ENCODE data around the gene ICAM1.
"Not testable (repeated sequence)": the region's sequence is repeated elsewhere in the genome, so short reads cannot be mapped to it uniquely, and the experiment has no call there.

The ICAM1 gene

GRCh38 chr19:10277795-10278589, 7.1 kb downstream of the ICAM1 start:
- DNase-seq (ENCODE audit: low read depth in 2 of 3, low spot score in 1 of 3), result no peak

GRCh38 chr19:10278935-10279334, 8.0 kb downstream of the ICAM1 start:
- no peak for DNase-seq (ENCODE audit: low read depth in 2 of 3, low spot score in 1 of 3)

- DNase-seq (ENCODE audit: low read depth in 2 of 3, low spot score in 1 of 3), result no peak
Measured at GRCh38 chr19:10279737-10280442, 9.0 kb downstream of the ICAM1 start.

GRCh38 chr19:10282043-10282442, 11.1 kb downstream of the ICAM1 start:
- DNase-seq (ENCODE audit: low read depth in 2 of 3, low spot score in 1 of 3), result not testable (repeated sequence)

GRCh38 chr19:10283301-10284064, 12.6 kb downstream of the ICAM1 start:
- no peak for DNase-seq (ENCODE audit: low read depth in 2 of 3, low spot score in 1 of 3)

- no peak for DNase-seq (ENCODE audit: low read depth in 2 of 3, low spot score in 1 of 3)
Measured at GRCh38 chr19:10284065-10284959, 13.4 kb downstream of the ICAM1 start.

- no peak for DNase-seq (ENCODE audit: low read depth in 2 of 3, low spot score in 1 of 3)
Measured at GRCh38 chr19:10284960-10285278, 14.0 kb downstream of the ICAM1 start.

GRCh38 chr19:10285393-10285792, 14.5 kb downstream of the ICAM1 start:
- no peak for DNase-seq (ENCODE audit: low read depth in 2 of 3, low spot score in 1 of 3)

GRCh38 chr19:10286803-10287737, 16.1 kb downstream of the ICAM1 start, which contains the start of gene ICAM4:
Gene ICAM4 (plus strand): TSS chr19:10286955. CDS start chr19:10287013, 58 bp downstream.
- no peak for DNase-seq (ENCODE audit: low read depth in 2 of 3, low spot score in 1 of 3)

- peak in 1 of 3 donors; percentile 35 for DNase-seq (ENCODE audit: low read depth in 2 of 3, low spot score in 1 of 3)
Measured at GRCh38 chr19:10288662-10289166, 17.8 kb downstream of the ICAM1 start.

- DNase-seq (ENCODE audit: low read depth in 2 of 3, low spot score in 1 of 3), result peak; percentile 50 to 66 (median 63)
Measured at GRCh38 chr19:10289167-10289835, 18.4 kb downstream of the ICAM1 start.

GRCh38 chr19:10289836-10290356, 19.0 kb downstream of the ICAM1 start, which contains the start of gene ICAM5:
Gene ICAM5 (plus strand): TSS chr19:10289952. CDS start chr19:10290044, 92 bp downstream.
- no peak for DNase-seq (ENCODE audit: low read depth in 2 of 3, low spot score in 1 of 3)

GRCh38 chr19:10290357-10290875, 19.5 kb downstream of the ICAM1 start:
- no peak for DNase-seq (ENCODE audit: low read depth in 2 of 3, low spot score in 1 of 3)

GRCh38 chr19:10290876-10291553, 20.1 kb downstream of the ICAM1 start:
- no peak for DNase-seq (ENCODE audit: low read depth in 2 of 3, low spot score in 1 of 3)

GRCh38 chr19:10291554-10292205, 20.8 kb downstream of the ICAM1 start:
- no peak for DNase-seq (ENCODE audit: low read depth in 2 of 3, low spot score in 1 of 3)

GRCh38 chr19:10292206-10292788, 21.4 kb downstream of the ICAM1 start:
- peak; percentile 69 to 86 (median 70) for DNase-seq (ENCODE audit: low read depth in 2 of 3, low spot score in 1 of 3)

All from stimulated activated CD4-positive, alpha-beta T cell treated with anti-CD3 and anti-CD28 coated beads, Interleukin-12 subunit alpha, Interleukin-12 subunit beta, amount 100 ng/mL, for 48 hours (primary cell).